Forelimb muscle (tissue), 1 donor: ENCODE measurements around the gene EEF1AKMT3. TPM values are rescaled to one million over a fixed set of nuclear protein-coding genes. Genes with fewer than 3 reads are reported as not detected.
"Not testable (repeated sequence)": the region's sequence is repeated elsewhere in the genome, so short reads cannot be mapped to it uniquely, and the experiment has no call there.

Experiments used
- DNase-seq: peaks from one replicate; pipeline ENCODE4 v3.0.0-alpha.2; 2013; ENCODE audit warnings: low read depth
- polyA plus RNA-seq: library from polyadenylated mRNA; unstranded; fragments of 120-200 nt; gene quantifications from one replicate; pipeline ENCODE4 v1.2.1, GENCODE V29; 2013; ENCODE audit not compliant: insufficient read length

EEF1AKMT3 gene
- polyA plus RNA-seq, 1 donor, result 6.9 TPM

- DNase-seq, result no peak
Measured at GRCh38 chr12:57816001-57816854, 43.8 kb downstream of the EEF1AKMT3 start.

GRCh38 chr12:57816855-57817151 lies 44.4 kb downstream of the EEF1AKMT3 start:
- no peak for DNase-seq

- no peak for DNase-seq
Measured at GRCh38 chr12:57817261-57817989, 45.0 kb downstream of the EEF1AKMT3 start.

- DNase-seq, result not testable (repeated sequence)
Measured at GRCh38 chr12:57817990-57818331, 45.5 kb downstream of the EEF1AKMT3 start.

GRCh38 chr12:57820119-57820518 lies 47.7 kb downstream of the EEF1AKMT3 start:
- not testable (repeated sequence) for DNase-seq

- not testable (repeated sequence) for DNase-seq
Measured at GRCh38 chr12:57821015-57821414, 48.6 kb downstream of the EEF1AKMT3 start.

- DNase-seq, result no peak
Measured at GRCh38 chr12:57821474-57822214, 49.2 kb downstream of the EEF1AKMT3 start.

- DNase-seq, result no peak
Measured at GRCh38 chr12:57822392-57823130, 50.1 kb downstream of the EEF1AKMT3 start.

GRCh38 chr12:57823131-57823907 lies 50.9 kb downstream of the EEF1AKMT3 start:
- no peak for DNase-seq

- DNase-seq, result no peak
Measured at GRCh38 chr12:57823908-57824640, 51.7 kb downstream of the EEF1AKMT3 start.

GRCh38 chr12:57825451-57825850 lies 53.0 kb downstream of the EEF1AKMT3 start:
- no peak for DNase-seq

- DNase-seq, result no peak
Measured at GRCh38 chr12:57826400-57826799, 54.0 kb downstream of the EEF1AKMT3 start.

GRCh38 chr12:57826966-57827365 lies 54.6 kb downstream of the EEF1AKMT3 start:
- DNase-seq, result no peak

- no peak for DNase-seq
Measured at GRCh38 chr12:57829025-57829777, 56.8 kb downstream of the EEF1AKMT3 start.

GRCh38 chr12:57830393-57830792 lies 58.0 kb downstream of the EEF1AKMT3 start:
- no peak for DNase-seq
